Tibial artery (tissue), 4 donors: ENCODE data around the gene DBNL.
A peak's percentile ranks its signal among the peaks of the same experiment; 100 is the strongest.

Experiments
- DNase-seq, 2 donors: peaks; one replicate each; pipeline ENCODE4 v3.0.0-alpha.2; 2019
- H3K27ac ChIP-seq, 2 donors: fragments of 200-600 bp; sonication (generic) in 1 of 2; 1 replicate in 1 of 2; 2 replicates in 1 of 2; pipeline ENCODE4 v1.5.1; 2018 to 2019; ENCODE audit warnings: mild to moderate bottlenecking in 1 of 2
- H3K27me3 ChIP-seq, 2 donors: fragments of 200-600 bp; sonication (generic) in 1 of 2; one replicate each; pipeline versions ENCODE4 v1.5.1 to v1.6.0; 2016 to 2019
- H3K36me3 ChIP-seq, 3 donors: fragments of 200-600 bp; sonication (generic) in 2 of 3; one replicate each; pipeline ENCODE4 v1.5.1; 2016 to 2019; ENCODE audit warnings: mild to moderate bottlenecking in 2 of 3
- H3K4me1 ChIP-seq, 4 donors: fragments of 200-600 bp; sonication (generic) in 2 of 4; 1 replicate in 3 of 4; 2 replicates in 1 of 4; pipeline ENCODE4 v1.5.1; 2016 to 2019
- H3K4me3 ChIP-seq, 2 donors: fragments of 200-600 bp; sonication (generic) in 1 of 2; 1 replicate in 1 of 2; 2 replicates in 1 of 2; pipeline ENCODE4 v1.5.1; 2018 to 2019; ENCODE audit warnings: mild to moderate bottlenecking in 2 of 2
- H3K9me3 ChIP-seq, 3 donors: fragments of 200-600 bp; sonication (generic) in 1 of 3; one replicate each; pipeline ENCODE4 v1.5.1; 2016 to 2019
- CTCF ChIP-seq, 2 experiments: fragments of 200-600 bp in 1 of 2; fragments of 450-650 bp in 1 of 2; IDR thresholded peaks; one replicate each; pipeline ENCODE4 v1.5.1; 2017 to 2019; ENCODE audit warnings: antibody characterized with exemption in 2 of 2, mild to moderate bottlenecking in 1 of 2, moderate library complexity in 1 of 2
- intact Hi-C: fragments of 100-400 bp; cut with DNase I; formaldehyde crosslinking; loops from one replicate; pipeline ENCODE4 v1.15.0; 2023; ENCODE audit warnings: low total_unique reads

Gene DBNL

DNA sequence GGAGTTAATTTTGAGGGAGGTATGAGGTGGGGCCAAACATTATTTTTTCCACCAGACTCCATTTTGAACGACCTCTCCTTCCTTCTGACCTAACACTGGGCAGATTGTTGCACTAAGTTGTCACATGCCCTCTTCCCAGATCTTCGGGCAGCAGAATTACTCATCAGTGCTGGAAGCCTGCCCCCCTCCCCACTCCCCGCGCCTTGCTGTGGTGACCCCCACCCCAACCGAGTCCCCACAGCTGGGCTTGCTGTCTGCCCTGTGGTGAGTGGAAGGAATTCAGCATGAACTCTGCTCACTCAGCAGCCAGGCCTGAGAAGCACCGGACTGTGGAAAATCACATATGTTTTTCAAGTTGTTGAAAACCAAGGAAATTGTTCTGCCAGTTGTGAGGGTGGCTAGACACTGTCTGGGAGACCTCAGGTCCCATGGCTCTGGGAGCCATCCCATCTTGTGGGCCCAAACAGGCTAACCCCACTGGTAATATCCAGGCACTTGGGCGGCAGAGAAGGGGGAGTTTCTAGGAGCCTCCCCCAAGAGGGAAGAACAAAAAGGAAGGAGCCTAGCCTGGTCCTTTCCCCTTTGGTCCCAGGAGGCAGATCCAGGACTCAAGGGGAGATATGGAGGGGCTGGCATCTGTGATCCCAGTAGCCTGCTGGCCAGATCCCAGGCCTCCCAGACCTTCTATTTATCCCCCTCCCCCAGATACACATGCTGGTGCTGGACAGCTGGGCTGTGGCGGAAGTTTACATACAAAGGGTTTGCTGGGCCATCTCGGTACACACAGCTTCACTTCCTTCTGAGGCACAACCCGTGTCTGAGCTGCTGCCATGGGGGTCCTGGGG is 56.2 kb downstream of the DBNL start:
- DNase-seq = peak; percentile 58 to 81
- Histone ChIP-seq H3K4me1 (peaks cover 0 to 88% (median 48%) of the 10 kb centered on the region in 4 donors), H3K36me3 (no peaks in the 10 kb centered on the region), H3K27ac (peak overlapping the region; percentile 98 to 100), H3K27me3 (no peaks in the 10 kb centered on the region), H3K9me3 (no peaks in the 10 kb centered on the region), H3K4me3 (no peak overlapping the region)
- no peak for TF ChIP-seq CTCF (IDR thresholded peaks at IDR 0.05)
- intact Hi-C loops = no loop called here

DNA sequence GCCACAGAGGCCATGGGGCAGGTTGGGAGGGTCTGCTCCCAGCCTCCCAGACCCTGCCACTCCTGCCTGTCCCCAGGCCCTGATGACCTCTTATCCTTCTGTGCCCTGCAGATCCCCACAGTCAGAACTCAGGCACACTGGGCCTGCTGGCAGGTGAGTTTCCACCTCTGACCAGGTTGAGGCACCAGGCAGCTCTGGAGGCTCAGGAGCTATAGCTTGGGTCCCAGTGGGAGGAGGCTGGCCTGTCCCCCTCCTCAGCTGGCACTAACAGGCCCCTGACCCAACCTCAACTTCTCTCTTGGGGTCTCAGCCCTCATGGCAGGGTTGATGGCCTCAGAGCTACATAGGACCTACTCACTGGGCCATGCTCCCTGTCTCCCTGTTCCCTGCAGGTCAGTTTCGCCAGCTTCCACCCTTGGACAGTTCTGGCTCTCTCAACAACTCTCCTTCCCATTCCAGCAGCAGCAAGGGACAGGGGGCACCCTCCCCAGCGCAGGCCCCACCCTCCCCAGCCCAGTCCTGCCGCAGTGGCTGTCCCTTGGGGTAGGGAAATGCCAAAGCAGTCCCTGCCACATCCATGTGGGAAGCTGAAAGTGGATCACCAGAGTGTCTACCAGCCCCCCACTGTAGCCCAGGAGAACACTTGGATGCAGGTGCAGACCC is 56.9 kb downstream of the DBNL start:
- peaks cover 6 to 89% (median 54%) of the 10 kb centered on the region in 4 donors for H3K4me1 ChIP-seq
- no peaks in the 10 kb centered on the region for H3K27me3 ChIP-seq
- H3K4me3 ChIP-seq = no peak overlapping the region
- DNase-seq = peak in 1 of 2 donors; percentile 89
- no peak for TF ChIP-seq CTCF (IDR thresholded peaks at IDR 0.05)
- H3K36me3 ChIP-seq = no peaks in the 10 kb centered on the region
- no peaks in the 10 kb centered on the region for H3K9me3 ChIP-seq
- intact Hi-C loops = no loop called here
- peak overlapping the region; percentile 98 to 100 for H3K27ac ChIP-seq

- peak; percentile 85 to 97 for DNase-seq
- Histone ChIP-seq H3K36me3 (peaks cover 0 to 6% (median 4%) of the 10 kb centered on the region in 3 donors), H3K4me1 (peaks cover 6 to 97% (median 62%) of the 10 kb centered on the region in 4 donors), H3K9me3 (no peaks in the 10 kb centered on the region), H3K27me3 (no peaks in the 10 kb centered on the region), H3K4me3 (no peak overlapping the region), H3K27ac (peak overlapping the region; percentile 98 to 100)
- intact Hi-C loops = no loop called here
- TF ChIP-seq CTCF (IDR thresholded peaks at IDR 0.05) = no peak
Observed at GRCh38 chr7:44101966-44102845, 57.7 kb downstream of the DBNL start.

DNA sequence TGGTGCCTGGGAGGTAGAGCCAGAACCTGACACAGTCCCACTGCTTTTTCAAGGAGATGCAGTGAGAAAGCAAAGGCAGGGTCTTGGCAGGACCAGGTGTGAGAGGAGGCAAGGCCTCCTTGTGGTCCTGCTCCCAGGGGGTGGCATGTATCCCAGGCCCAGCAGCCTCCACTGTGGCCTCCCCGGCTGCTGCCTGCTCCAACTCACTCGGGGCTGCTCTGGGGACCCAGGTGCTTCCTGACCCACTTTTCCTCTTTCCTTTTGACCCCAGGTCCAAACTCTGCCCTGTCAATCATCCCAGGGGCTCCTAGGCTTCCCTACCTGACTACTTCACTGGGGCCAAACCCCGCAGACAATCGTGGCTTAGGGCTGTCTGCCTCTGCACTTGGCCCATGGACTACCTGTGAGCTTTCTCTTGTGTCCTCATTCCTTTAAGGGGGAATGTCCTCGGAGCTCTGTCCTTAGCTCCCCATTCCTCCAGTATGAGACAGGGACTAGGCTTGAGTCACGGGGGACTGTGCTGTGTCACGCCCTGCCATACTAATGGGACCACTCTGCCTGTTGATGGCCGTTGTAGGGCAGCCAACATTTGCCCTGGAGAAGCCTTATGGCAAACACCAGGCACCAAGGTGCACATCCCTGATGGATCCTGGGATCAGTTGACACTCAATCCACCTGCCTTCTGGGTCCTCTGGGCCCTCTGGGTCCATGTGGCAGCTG is 58.5 kb downstream of the DBNL start:
- peak overlapping the region; percentile 98 to 100 for H3K27ac ChIP-seq
- H3K36me3 ChIP-seq = peaks cover 0 to 14% (median 12%) of the 10 kb centered on the region in 3 donors
- no peak for DNase-seq
- no peaks in the 10 kb centered on the region for H3K27me3 ChIP-seq
- H3K4me1 ChIP-seq = peaks cover 6 to 98% (median 70%) of the 10 kb centered on the region in 4 donors
- intact Hi-C loops = no loop called here
- no peaks in the 10 kb centered on the region for H3K9me3 ChIP-seq
- no peak for TF ChIP-seq CTCF (IDR thresholded peaks at IDR 0.05)
- no peak overlapping the region for H3K4me3 ChIP-seq

- Histone ChIP-seq H3K27me3 (no peaks in the 10 kb centered on the region), H3K4me3 (peak overlapping the region; percentile 52 to 58), H3K36me3 (peaks cover 0 to 20% (median 17%) of the 10 kb centered on the region in 3 donors), H3K4me1 (peaks cover 9 to 98% (median 76%) of the 10 kb centered on the region in 4 donors), H3K27ac (peak overlapping the region; percentile 98 to 100), H3K9me3 (no peaks in the 10 kb centered on the region)
- no peak for DNase-seq
- TF ChIP-seq CTCF (IDR thresholded peaks at IDR 0.05) = no peak
- intact Hi-C loops = no loop called here
Observed at GRCh38 chr7:44103566-44103922, 59.0 kb downstream of the DBNL start.
